Kidney capillary endothelial cell (primary cell): ENCODE data around the gene TMSB10.
"Not testable (repeated sequence)": the region's sequence is repeated elsewhere in the genome, so short reads cannot be mapped to it uniquely, and the experiment has no call there.

ENCODE experiments used
- DNase-seq: peaks from one replicate; pipeline ENCODE4 v3.0.0-alpha.2; 2018; ENCODE audit warnings: low spot score

The TMSB10 gene

DNA sequence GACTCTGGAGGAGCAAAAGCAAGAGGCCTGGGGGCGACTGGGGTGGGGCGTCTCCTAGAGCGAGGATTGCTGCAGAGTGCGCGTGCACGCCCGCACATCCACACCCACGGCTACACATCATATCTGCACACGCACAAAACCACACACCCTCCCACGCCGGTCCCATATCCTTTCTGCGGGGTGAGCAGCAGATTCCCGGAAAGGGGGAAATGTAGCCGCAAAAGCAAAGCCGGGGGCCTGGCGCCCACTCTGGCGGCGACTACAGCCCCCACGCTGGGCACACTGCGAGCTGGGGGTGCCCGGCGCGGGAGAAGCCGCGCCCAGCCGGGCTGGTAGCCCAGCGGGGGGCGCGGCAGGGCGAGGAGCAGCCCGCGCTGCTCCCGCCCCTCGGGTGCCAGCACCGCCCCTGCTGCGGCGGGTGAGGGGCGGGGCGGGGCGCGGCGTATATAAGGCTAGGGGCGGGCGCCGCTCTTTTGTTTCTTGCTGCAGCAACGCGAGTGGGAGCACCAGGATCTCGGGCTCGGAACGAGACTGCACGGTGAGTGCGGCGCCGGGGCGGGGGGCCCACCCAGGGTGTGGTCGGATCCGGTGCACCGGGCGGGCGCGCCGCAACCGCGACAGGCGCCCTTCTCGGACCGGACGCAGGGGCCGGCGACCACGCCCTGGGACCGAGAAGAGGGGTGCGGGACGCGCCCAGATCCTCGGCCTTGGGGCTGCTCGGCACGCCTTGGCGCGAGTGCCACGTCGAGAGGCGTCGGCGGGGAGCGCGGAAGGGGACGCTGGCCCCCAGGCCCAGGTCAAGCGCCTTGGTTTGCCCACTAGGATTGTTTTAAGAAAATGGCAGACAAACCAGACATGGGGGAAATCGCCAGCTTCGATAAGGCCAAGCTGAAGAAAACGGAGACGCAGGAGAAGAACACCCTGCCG lies at the start of gene TMSB10:
TMSB10 (plus strand) TSS at position 476 of the 927 bp plus-strand sequence.
- DNase-seq: peak; percentile 83

DNA sequence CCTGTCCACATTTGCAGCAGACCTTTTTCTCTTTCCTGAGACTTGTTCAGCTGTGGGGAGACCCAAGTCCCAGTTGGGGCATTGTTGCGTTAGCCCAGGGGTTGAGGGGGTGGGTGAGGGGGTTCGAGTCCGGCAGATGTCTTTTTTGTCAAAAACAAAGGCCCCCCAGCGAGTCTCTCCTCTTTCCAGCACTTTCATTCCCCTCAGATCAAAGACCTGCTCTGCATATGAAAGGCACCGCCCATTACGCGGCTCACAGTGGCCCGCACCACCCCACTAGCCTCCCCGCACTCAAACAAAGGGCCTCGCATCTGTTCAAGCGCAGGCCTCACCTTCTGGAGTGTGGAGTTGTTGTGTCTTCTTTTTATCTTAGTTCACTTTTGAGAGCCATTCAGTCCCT lies 49.7 kb upstream of the TMSB10 start:
- no peak for DNase-seq

DNA sequence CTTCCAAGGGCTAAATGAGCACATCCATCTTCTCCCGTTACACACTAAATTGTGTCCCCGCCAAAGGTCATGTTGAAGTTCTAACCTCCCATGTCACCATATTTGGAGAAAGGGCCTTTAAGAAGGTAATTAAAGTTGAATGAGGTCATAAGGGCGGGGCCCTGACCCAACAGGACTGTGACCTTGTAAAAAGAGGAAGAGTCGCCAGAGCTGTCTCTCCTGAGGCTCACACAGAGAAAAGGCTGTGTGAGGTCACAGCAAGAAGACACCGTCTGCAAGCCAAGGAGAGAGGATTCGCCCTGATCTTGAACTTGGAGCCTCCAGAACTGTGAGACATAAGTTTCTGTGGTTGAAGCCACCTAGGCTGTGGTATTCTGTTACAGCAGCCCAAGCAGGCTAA lies 48.7 kb upstream of the TMSB10 start:
- no peak for DNase-seq

DNA sequence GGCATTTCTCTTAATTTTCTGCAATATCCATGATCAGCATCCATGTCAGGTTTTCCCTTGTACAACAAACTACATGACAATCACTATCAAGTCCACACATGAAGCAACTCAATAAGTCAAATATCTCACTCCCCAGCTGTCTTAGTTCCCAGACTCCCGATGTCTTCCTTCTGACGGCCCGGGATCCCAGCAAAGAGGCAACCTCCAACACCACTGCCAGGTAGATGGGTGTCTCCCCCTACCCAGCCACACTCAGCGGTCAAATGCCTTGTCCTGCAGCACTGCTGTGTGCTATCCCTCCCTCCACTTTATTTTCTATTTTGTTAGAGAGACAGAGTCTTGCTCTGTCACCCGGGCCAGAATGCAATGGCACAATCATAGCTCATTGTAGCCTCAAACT lies 47.9 kb upstream of the TMSB10 start:
- no peak for DNase-seq

DNA sequence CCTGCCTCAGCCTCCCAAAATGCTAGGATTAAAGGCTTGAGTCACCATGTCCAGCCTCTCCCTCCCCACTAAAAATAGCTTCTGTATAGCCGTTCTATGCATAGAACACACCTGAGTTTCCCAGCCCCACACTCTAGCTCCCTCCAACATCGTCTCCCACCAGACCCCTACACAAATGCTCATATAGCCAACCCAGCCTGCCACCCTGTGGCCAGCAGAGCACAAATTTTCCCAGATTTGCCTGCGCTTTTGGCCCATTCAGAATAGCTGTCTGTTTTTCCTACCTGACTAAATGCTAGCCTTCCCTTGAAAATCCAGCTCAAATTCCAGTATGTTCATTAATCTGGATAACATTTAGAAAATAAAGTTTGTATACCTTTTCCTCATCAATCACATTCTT lies 47.3 kb upstream of the TMSB10 start:
- DNase-seq: no peak

DNA sequence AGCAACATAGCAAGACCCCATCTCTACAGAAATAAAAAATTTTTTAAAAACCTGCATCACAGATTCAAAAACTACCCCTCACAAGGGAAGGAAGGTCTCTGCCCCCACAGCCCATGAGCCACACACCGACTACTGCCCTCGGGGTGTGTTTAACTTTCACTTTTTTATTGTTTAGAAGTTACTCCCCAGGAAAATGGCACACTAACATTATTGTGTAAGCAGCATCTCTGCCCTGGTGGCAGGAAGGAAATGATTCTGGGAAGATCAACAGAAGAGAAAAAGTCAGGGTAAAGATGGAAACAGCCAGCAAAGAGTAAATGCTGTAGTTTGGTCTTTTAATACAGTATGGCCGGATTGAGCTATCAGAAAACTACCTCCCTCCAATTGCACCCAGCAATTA lies 46.5 kb upstream of the TMSB10 start:
- DNase-seq: no peak

DNA sequence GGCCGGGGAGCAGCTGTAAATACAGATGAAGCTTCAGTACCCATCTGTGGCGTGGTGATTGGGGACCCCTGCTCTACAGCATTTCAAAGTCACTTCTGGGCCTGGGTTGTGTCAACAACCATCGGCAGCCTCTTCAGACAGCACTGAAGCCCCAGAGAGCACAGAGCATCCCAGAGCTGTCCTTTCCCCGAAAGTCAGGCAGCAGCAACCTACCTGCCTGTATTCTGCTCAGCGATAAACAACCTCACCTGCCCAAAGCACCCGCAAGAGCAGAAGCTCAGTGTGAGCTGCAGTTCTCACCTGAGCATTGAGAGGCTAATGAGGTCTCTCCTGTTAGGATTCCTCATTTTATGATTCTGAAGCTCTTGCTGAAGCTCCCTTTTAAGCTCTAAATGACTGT lies 43.9 kb upstream of the TMSB10 start:
- DNase-seq: no peak

DNA sequence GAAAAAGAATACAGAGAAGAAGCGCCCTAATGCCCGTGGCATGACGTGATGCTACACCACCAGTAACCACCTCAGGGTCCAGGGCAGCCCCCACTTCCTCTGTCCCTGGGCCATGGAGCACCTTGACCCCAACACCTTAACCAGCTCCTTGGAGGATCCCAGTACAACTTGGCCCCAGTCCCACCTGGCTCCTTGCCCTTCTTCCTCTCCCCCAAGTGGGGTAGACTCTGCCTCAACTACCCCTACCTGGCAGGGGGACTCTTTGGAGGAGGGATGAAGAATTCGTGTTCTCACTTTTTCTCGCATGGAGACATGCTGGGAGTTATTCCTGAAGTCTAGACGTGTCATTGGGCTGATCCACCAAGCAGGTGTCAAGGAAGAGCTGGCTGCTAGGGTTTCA lies 43.5 kb upstream of the TMSB10 start:
- no peak for DNase-seq

DNA sequence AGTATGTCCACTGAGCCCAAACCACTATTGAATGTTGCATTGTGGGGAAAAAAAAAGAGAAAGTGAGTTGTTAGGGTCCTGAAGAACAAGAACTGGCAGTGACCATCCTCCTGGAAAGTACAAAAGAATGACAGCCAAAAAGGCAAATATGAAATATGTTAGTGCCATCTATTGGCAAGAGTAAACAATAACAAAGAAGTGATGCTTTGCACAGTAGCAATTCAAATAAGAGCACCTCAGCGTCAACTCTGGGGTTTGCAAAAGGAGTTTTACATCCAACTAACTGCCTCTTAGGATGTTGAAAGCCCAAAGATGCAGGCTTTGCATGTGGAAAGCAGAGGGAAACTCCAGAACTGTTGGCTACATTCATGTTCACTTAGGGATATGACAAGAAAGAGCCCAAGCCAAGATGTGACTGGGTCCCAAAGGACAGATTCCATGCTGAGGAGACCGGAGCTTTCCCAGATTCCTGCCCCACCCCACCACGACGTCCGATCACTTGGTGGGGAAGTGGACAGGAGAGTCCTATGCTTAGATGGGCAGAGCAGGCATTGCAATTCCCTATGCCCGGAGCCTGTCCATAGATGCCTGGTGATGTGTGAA lies 40.2 kb upstream of the TMSB10 start:
- DNase-seq: peak; percentile 35

DNA sequence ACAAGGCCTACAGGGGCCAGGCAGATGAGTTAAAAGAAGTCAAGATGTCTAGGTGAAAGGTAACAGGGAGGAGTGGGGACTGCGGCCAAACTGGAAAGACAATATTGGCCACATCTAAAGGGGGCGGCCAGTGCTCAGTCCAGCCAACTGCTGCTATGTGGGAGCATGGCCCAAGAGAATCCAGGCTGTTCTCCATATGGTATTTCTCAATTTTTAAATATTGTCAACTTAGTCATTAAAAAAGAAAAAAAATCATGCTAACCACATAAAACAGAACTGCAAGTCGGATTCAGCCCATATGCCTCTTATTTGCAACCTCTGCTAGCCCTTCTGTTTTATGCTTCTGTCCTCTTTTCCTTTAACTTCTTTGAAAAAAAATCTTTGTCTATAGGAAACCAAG lies 39.3 kb upstream of the TMSB10 start:
- no peak for DNase-seq

DNA sequence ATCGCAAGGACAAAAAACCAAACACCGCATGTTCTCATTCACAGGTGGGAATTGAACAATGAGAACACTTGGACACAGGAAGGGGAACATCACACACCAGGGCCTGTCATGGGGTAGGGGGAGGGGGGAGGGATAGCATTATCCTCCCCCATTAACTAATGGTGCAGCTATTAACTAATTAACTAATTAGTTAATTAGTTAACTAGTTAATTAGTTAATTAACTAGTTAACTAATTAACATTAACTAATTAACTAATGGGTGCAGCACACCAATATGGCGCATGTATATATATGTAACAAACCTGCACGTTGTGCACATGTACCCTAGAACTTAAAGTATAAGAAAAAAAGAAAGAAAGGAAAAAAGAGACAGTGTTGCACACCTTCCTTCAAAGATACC lies 37.1 kb upstream of the TMSB10 start:
- DNase-seq: not testable (repeated sequence)

DNA sequence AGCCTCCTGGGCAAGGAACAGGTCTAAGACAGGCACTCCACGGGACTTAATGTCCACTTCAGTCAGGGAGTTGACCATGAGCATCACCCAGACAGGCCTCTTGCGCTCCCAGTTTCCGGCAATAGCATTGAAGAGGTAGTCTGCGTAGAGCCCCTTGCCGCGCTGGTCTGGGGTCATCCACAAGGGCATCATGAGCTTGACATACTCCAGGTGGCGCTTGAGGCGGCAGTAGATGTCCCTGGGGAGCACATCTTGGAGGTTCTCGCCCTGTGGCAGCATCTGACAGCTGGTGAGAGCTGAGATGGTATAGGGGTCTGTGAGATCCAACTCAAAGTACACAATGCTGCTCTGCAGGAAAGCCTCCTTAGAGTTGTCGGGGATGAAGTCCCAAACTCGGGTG lies 35.1 kb upstream of the TMSB10 start:
- DNase-seq: no peak

DNA sequence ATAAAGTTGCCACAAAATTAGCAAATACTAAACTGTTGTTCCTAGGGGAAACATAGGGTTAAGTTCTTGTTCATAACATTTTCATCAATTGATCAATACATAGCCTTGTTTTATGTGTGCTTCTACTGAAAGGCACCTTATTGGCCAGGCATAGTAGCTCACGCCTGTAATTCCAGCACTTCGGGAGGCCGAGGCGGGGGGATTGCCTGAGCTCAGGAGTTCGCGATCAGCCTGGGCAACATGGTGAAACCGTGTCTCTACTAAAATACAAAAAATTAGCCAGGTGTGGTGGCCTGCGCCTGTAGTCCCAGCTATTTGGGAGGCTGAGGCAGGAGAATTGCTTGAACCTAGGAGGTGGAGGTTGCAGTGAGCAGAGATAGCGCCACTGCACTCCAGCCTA lies 32.8 kb upstream of the TMSB10 start:
- DNase-seq: not testable (repeated sequence)

DNA sequence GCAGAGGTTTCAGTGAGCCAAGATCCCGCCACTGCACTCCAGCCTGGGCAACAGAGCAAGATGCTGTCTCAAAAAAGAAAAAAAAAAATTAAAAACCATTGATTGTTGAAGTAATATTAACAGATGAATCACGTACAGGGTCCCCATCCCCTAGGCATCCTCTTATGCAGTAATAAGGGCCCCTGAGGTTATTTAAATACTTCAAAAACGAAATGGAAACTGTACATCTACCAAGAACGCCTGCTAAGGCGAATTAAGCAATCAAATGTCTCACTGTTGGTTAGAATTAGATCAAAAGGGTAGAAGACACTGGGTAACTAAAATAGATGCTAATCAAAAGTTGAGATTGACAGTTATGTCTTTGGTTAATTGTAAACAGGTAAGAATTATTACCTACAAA lies 32.1 kb upstream of the TMSB10 start:
- no peak for DNase-seq

DNA sequence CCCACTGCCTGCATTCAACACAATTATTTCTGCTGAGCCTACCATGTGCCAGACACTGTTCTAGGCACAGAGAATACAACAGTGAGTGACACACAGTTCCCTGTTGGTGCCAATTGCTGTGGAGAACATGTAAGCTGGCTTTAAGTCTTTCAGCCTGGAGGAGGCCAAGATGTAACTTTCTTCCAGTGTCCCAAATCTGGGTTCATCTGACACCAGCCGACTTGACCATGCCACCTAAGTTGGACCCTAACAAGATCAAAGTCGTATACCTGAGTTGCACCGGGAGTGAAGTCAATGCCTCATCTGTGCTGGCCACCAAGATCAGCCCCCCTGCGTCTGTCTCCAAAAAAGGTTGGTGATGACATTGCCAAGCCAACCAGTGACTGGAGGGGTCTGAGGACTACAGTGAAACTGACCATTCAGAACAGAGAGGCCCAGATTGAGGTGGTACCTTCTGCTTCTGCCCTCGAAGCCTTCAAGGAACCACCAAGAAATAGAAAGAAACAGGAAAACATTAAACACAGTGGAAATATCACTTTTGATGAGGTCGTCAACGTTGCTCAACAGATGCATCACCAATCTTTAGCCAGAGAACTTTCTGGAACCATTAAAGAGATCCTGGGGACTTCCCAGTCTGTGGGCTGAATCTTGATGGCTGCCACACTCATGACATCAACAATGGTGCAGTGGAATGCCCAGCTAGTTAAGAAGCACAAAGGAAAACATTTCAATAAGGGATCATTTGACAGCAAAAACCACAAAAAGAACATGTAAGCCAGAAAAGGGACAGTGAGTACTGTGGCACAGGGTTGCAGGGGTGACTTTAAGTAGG lies 30.9 kb upstream of the TMSB10 start:
- no peak for DNase-seq

DNA sequence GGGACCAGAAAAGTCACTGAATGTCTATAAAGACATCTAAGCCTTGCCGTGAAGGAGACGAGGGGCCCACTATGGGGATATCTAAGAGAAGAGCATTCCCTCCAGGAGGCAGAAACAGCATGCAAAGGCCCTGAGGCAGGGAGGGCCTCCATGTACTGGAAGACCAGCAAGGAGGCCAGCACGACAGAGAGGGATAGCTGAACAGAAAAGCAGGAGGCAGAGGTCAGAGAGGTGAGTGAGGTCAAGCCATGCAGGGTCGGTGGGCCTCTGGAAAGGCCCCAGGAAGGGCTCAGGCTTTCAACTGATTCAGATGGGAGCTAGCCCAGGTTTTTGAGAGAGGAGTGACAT lies 30.3 kb upstream of the TMSB10 start:
- DNase-seq: no peak

DNA sequence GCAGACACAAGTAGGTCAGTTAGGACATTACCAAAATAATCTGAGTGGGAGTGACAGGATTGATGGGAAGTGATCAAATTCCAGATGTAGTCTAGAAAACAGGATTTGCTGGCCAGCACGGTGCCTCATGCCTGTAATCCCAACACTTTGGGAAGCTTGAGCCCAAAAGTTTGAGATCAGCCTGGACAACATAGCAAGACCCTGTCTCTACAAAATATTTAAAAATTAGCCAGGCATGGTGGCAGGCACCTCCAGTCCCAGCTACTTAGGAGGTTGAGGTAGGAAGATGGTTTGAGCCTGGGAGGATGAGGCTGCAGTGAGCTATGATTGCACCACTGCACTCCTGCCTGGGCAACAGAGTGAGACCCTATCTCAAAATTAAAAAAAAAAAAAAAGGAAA lies 29.8 kb upstream of the TMSB10 start:
- DNase-seq: not testable (repeated sequence)

DNA sequence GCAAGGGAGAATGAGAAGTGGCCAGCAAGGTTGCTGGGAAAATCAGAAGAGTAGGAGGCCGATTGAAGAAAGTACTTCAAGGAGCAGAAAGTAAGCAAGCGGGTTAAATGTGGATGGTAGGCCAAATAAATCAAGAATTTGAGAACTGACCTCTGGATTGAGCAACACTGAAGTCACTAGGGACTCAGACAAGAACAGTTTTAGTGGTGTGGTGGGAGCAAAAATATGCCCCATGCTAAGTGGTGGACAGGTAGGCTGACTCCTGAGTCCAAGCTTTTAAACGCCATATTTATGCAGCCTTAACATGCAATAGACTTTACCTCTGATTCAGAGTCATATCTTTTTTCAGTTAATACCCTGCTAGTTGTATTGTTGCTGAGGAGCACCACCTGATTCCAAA lies 29.1 kb upstream of the TMSB10 start:
- DNase-seq: no peak

DNA sequence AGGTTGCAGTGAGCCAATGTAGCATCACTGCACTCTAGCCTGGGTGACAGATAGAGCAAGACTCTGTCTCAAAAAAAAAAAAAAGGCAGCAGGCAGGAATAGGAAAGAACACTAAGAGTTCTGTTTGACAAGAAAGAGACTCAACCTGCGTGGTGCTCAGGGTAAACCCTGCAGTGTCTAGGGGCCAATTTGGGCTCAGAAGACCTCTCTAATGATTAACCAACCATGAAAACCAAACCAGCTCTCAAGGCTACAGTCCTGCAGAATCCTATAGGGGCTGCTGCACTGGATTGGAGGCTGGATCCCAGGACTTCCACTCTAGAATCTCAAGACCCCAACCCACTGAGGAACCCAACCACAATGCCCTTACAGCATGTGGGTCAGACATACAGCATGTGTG lies 27.0 kb upstream of the TMSB10 start:
- no peak for DNase-seq

DNA sequence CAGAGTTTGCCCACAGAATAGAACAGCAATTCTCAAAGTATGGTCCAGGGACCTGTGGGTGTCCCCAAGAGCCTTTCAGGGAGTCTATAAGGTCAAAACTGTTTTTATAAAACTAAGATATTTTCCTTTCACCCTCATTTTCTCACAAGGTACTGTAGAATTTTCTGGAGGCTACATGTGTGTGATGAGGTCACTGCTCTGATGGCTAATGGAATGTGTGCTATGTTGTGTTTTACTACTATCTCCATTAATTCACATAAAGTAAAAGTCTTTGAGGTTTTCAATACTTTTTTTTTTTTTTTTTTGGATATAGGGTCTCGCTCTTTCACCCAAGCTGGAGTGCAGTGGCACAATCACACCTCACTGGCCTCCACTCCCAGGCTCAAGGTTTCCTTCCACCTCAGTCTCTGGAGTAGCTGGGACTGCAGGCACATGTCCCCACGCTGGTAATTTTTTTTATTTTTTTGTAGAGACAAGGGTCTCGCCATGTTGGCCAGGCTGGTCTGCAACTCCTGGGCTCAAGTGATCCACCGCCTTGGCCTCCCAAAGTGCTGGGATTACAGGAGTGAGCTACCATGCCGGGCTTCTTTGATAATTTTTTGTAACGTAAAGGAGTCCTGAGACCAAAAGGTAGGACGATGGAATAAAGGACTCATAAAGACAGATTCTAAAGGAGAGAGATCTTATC lies 26.4 kb upstream of the TMSB10 start:
- DNase-seq: no peak

DNA sequence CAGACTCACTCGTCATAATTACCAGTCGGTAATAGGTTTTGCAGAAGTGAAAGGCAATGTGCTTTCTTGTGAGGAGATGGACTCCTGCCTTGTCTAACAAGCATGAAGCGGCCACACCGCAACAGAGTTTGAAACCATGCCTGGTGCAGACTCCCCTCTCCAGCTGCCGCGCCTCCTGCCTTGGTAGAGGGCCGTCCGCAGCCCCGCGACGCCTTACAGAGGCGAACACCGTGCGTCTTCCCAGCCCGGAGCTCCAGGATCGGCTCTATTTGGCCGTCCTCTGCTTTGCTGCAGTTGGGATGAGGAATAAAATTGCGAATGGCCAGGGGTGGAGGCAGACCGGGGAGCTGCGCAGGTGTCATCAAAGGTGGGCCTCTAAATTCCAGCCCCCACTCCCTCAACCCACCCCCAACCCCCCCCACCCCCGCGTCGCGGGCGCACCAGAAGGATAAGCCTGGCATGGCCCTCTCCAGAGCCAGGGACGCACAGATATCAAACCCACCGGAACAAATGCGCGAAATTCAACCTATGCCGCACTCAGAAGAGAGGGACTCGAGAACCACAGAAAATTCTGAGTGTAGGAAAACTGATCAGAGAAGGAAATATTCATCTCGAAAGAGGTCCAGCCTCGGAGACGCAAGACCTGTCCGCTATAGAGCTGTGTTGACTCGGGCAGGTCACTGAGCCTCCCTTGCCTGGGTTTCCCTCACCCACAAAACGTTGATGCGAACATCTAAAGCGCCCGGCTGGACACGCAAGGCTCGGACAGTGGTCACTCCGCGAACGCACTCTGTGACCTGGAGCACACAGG lies 25.7 kb upstream of the TMSB10 start:
- DNase-seq: no peak

DNA sequence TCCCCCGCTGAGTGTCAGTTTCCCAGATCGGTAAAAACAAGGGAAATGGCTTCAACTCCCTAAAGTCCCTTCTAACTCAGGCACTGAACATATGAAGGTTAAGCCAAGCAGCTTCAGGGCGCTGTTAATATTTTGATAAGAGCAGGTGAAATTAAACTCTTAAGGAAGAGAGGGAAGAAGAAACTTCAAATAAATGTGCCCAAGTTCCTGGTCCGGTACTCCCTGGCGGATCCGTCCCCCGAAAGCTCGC lies 25.1 kb upstream of the TMSB10 start:
- DNase-seq: no peak
